ENCODE results near the gene NR2F2.

NR2F2 gene

DNA sequence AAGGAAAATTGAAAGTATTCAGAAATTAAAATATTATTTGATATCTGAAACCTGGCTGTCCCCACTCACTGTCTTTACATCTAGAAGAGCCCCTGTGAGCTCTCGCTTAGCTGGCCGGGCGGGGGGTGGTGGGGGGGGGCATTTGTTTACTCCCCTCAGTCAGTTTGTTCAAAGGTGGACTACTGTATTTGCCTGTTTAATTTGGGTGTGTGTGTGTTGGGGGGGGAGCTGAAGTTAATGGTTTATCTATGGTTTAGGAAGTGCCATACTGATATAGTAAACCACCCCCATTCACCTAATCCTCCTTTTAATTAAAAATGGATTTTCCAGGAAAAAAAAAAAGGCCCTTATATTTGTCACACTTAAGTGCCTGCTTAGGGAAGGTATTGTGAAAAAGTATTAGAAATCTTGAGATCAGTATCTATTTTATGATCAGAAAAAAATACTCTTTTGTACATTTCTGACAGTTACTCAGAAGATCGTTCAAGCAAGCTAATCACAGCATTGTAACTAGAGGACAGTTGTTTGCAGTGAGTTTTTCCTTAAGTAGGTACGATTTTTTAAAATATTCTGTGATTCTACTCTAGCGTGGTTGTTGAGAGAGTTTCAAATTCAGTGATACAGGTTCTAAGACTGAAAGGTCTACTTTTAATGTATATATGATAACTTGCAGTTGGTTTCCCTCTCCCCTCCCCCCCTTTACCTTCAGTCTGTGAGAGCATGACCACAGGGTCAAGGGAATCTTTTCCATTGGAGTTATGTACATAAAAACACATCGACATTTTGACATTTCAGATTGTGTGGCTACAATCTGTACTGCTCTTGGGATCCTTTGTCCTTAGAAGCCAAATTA, 8.5 kb downstream of the NR2F2 start:
- TF ChIP-seq POLR2A (IDR thresholded peaks at IDR 0.05; ENCODE audit: low read length) (no peak), GATA1 (IDR thresholded peaks at IDR 0.05; ENCODE audit: low read depth, low read length) (no peak)
- DNase-seq = no peak

DNA sequence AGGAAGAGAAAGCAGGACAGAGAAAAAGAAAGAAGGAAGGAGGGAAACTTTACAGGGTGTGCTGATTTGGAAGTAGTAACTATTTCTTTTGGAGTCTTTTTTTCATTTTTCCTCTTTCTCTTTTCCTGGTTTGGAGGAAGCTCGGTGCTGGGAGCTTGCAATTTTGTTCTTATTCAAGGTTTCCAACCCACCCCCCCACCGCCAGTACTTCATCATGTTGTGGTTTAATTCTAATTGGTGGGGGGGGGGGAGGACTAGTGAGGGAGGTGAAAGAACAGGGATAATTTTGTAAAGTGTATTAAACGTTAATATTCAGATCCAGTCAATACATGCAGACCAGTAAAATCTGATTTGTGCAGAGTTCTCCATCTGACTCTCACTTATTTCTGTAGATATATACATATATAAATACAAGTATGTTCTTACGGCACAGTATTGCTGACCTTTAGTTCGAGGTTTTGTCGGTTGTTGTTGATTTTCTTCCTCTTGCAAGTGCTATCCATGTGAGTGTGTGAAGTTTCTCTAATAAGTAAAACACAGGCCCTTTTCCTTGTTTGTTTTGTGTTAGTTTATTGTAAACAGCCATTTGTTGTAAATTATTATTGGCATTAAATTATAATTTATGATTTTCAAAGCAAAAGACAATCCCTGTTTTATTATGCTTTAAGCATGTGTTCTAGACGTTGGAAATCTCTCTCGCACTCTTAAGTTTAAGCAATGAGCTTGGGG, 9.3 kb downstream of the NR2F2 start:
- DNase-seq = no peak
- TF ChIP-seq POLR2A (IDR thresholded peaks at IDR 0.05; ENCODE audit: low read length) = no peak
- no peak for TF ChIP-seq GATA1 (IDR thresholded peaks at IDR 0.05; ENCODE audit: low read depth, low read length)

DNA sequence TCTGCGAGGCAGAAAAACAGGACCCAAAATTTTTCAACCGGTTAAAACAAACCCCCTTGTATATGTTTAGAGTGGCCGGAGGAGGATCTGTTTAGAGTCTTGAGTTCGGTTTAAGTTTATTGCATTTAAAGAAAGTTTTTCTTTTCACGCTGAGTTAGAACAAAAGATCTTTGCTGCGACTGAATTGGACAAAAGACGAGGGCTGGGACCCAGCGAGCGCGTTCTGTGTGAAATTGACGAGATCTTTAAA, 9.8 kb downstream of the NR2F2 start:
- DNase-seq = no peak
- no peak for TF ChIP-seq POLR2A (IDR thresholded peaks at IDR 0.05; ENCODE audit: low read length)
- no peak for TF ChIP-seq GATA1 (IDR thresholded peaks at IDR 0.05; ENCODE audit: low read depth, low read length)

DNA sequence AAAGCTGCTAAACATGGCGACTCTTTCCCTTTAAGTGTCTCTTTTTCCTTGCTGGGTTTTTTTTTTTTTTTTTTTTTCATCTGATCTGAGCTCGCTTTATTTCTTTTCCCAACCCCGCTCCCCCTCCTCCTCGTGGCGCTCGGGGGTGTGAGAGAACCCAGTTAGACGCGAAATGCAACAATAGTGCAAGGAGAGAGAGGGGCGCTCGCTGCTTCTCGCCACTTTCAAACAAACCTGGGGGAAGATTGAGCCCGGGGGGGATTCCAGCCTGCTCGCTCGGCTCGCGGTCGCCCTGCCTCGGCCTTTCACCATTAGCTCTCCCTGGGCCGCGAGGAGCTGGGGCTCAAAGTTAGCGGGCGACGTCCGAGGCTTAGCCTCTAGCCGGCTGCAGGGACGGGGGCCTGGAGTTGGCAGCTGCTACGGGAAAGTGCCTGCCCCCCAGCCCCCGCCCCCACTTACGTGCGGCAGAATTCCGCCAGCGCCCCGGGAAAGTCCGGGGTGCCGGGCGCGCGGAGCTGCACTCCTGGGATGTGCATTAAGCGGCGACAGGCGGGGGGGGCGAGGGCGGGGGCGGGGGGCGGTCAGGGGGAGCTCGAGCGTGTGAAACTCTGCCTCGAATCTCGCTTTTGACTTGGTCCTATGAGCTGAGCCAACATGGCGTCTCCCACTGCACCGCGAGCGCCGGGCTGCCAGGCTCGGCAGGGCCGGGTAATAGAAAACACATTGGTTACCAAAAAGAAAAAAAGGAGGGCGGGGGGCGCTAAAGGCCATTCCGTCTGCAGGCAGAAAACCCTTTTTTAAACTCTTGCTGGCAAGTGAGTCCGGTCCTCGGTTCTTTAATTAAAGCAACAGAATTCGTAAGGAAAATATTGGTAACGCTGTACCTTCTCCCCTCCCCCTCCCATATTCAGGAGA, 10.4 kb downstream of the NR2F2 start:
- DNase-seq = no peak
- no peak for TF ChIP-seq GATA1 (IDR thresholded peaks at IDR 0.05; ENCODE audit: low read depth, low read length)
- no peak for TF ChIP-seq POLR2A (IDR thresholded peaks at IDR 0.05; ENCODE audit: low read length)

DNA sequence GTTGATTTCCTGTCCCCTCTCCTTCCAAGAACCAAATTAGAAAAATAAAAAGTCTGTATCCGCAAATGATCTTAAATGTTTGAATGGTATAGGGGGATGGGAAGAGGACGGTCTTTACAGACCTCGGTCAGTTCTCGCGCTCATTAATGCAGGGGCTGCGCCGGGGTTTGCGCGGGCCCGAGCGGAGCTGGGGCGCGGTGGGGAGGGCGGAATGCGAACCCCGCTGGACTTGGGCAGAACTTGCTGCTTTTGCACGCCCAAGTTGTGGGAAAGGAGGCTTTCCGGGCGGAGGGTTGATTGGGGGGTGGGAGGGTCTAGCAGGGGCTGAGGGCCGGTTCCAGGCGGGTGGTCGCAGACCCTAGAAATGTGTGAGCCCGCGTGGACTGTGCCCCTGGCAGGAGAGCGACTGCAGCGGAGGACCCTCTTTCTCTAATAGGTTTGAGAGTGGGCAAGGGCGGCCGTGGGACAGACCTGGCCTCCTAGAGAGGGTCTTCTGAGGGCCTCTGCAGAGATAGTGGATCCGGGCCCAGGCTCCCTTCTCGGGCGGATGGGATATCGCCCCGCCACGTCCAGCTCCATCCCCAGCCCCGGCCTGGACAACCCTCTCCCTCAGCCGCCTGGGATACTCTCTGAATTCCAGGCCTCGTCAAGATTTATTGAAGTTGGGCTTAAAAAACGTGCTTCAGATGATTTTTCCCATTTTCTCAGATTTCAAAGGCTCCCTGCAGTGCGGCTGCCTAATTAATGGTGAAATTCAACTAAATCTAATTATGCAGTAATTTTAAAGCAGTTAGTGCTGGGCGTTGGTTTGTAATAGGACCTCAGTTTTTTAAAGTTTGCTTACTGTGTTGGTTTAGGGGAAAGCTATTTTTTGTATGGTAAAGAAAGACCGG, 11.3 kb downstream of the NR2F2 start:
- no peak for TF ChIP-seq POLR2A (IDR thresholded peaks at IDR 0.05; ENCODE audit: low read length)
- no peak for TF ChIP-seq GATA1 (IDR thresholded peaks at IDR 0.05; ENCODE audit: low read depth, low read length)

DNA sequence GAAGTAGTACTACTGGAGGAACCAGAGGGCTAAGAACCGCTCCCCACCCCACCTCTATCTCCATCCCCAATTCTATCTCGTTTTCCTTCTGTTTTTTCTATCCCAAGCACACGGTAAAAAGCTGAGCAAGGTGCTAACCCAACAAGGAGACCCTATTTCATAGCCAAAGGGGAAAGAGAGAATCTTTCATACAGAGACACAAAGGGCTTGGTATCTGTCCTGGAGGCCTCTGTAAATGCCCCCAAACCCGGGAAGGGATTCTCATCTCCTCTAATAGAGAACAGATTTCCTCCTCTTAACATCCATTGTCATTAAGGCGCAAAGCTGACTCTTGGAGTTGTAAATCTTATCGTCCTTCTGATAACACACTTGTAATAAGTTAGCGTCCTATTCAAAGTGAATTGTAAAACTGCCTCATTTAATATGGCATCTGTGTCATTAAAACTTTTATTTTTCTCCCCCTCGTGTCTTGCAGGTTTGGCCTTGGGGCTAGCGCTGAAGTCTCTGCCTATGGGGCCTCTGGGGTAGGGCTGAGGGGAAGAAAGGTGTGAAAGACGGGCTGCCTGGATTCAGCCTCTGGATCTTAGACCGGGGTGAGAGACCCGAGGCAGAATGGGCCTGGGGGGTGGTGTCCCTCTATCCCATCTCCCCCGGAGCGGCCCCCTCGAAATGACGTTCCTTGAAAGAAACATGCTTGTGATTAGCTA, 12.1 kb downstream of the NR2F2 start:
- no peak for DNase-seq

More for the DNA sequence above, 11.3 kb downstream of the NR2F2 start:
- no peak for DNase-seq

DNA sequence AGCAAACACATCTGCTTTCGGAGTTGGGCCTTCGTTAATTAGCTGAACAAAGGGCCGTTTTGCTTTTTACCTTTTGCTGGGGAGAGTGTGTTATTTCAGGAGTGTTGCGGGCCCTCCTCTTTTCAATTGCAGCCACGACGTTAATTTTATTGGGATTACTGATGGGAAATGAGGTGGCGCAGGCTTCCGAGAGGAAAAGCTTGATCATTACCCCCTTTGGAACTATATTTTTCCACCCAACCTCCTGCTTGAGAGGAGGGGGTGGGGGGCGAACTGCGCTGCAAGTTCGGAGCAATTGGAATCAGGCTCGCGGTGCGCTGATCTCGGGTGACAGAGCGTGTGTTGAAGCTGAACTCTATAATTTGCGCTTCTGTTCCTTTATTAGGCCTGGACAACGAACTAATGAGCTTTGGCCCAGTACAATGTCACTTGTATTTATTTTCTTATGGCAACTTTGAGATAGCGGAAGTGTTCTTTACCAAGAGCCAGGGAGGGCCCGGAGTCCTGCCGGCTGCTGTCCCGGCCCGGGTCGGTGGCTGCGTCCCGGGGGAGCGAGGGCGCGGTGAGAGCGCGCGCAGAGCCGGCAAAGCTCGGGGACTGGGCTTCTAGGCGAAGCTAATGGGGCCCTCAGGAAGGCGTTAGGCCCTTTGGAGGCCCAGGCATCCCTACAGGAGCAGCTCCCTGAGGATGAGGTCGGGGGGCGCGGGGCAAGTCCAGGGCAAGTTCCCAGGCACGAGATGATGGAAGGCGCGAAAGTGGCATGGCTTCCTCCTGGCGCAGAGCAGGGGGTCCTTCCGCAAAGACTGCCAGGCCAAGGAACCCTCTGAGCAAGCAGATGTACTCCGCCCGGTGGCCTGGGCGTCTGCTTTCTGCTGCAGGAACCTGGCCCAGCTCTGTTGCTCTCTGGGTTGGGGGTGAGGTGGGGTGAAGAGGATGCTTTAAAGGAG, 12.9 kb downstream of the NR2F2 start:
- no peak for TF ChIP-seq GATA1 (IDR thresholded peaks at IDR 0.05; ENCODE audit: low read depth, low read length)
- TF ChIP-seq POLR2A (IDR thresholded peaks at IDR 0.05; ENCODE audit: low read length) = no peak
- DNase-seq = no peak

More for the DNA sequence above, 12.1 kb downstream of the NR2F2 start:
- no peak for TF ChIP-seq POLR2A (IDR thresholded peaks at IDR 0.05; ENCODE audit: low read length)
- TF ChIP-seq GATA1 (IDR thresholded peaks at IDR 0.05; ENCODE audit: low read depth, low read length) = no peak

DNA sequence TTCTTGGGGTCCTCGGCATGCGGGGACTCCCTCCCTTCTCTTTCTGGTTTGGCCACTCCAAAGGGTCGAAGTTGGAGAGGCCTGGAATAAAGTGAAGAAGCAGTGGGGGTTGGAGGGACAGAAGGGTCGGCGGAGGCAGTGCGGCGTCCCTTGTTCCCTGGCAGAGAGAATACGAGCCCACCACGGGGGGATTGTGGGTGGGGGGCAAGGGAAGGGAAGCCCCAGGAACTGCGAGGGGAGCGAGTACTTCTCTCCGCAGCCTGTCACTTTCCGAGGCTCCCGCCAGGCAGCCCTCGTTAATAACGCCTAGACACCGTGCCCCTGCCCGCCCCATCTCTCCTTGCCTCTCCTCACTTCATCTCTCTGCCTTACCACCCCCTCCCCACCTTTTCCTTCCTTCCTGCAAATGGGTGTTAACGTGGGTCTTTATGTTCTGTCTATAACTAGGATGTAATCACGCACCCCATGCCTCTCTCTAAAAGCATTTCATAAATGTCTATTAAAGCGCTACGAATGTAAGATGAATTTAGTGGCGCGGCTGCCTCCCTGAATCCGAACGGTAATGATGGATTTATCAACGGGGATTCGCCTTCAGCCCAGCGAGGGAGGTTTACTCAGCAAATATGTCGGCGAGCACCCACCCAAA, 13.7 kb downstream of the NR2F2 start:
- TF ChIP-seq GATA1 (IDR thresholded peaks at IDR 0.05; ENCODE audit: low read depth, low read length) (no peak), POLR2A (IDR thresholded peaks at IDR 0.05; ENCODE audit: low read length) (no peak)
- DNase-seq = no peak

DNA sequence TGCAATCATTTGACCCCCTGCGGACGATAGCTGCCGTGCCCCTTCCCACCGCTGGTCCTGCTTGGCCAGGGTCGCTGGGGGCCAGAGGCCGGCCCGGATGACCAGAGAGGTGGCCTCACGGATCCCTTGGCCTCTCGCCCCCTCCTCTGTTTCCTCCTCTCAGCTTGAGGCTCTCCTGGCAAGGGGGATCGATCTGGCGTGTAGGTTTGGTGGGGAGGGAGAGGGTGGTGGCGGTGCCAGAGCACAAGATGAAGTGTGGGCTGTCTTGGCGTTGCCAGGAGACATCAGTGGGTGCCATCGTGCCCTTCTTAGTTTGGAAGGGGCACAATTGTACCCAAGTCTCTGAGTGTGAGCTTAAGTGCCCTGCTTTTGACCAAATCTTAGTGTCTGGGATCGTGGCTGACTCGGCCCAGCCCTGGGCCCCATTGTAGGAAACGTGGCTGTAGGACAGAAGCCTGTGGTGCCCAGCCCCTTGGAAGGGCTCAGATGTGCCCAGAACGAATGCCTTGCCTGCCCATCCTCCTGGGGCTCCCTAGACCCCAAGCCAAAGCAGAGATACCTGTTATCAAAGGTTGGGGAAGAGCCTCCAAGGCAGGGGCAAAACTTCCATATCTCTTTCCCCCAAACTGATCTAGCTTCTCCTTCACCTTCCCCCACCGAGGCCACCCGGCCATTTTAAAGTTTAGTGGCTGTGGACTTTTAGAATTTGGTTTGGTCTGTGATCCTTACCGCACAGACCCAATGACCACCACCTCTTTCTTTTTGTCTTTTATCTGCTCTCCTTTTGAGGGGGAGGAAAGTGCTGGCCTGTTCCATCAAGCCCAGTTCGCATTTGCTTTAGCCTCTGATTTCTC, 14.4 kb downstream of the NR2F2 start:
- DNase-seq = no peak
- TF ChIP-seq GATA1 (IDR thresholded peaks at IDR 0.05; ENCODE audit: low read depth, low read length) (no peak), POLR2A (IDR thresholded peaks at IDR 0.05; ENCODE audit: low read length) (no peak)
